T-helper 17 cell (primary cell): ENCODE results near the gene GBE1. TPM values are rescaled to one million over a fixed set of nuclear protein-coding genes. Genes with fewer than 3 reads are reported as not detected.

Source experiments
- ATAC-seq: fragments of 150-1000 bp; cut with Tn5 transposase; 2 replicates; pipeline ENCODE4 v1.10.0; 2021; ENCODE audit warnings: mild to moderate bottlenecking, moderate library complexity
- DNase-seq, 3 donors: peaks; one replicate each; pipeline versions ENCODE4 v3.0.0 to v3.0.0-alpha.2; 2020 to 2021
- H3K9me3 ChIP-seq: one replicate; pipeline ENCODE4 v1.7.0; 2013; ENCODE audit warnings: low read length, mild to moderate bottlenecking; ENCODE audit not compliant: control insufficient read depth, poor library complexity, severe bottlenecking
- H3K27ac Mint-ChIP-seq: one replicate; pipeline ENCODE4 v1.8.0; 2022; ENCODE audit warnings: mild to moderate bottlenecking, moderate library complexity, mixed read lengths
- H3K27me3 Mint-ChIP-seq: one replicate; pipeline ENCODE4 v1.8.0; 2022; ENCODE audit warnings: mixed read lengths
- H3K36me3 Mint-ChIP-seq: one replicate; pipeline ENCODE4 v1.8.0; 2022; ENCODE audit warnings: low read depth, mixed read lengths
- H3K4me1 Mint-ChIP-seq: one replicate; pipeline ENCODE4 v1.8.0; 2022; ENCODE audit warnings: mild to moderate bottlenecking, mixed read lengths
- H3K4me3 Mint-ChIP-seq: one replicate; pipeline ENCODE4 v1.8.0; 2022; ENCODE audit warnings: mild to moderate bottlenecking, moderate library complexity, mixed read lengths
- total RNA-seq, 4 donors: library from RNA in 2 of 4; stranded (reverse) in 2 of 4; gene quantifications; one replicate each; pipeline ENCODE4 v1.2.3 and lab custom pipeline; 2022 to 2026

The GBE1 gene
- total RNA-seq, 2 donors from 2014 or later: 8.0 to 8.6 TPM

GRCh38 chr3:81713031-81713430, 48.4 kb downstream of the GBE1 start:
- no peak overlapping the region for H3K4me3 Mint-ChIP-seq
- DNase-seq (no peak), ATAC-seq (no peak)
- H3K36me3 Mint-ChIP-seq: no peaks in the 10 kb centered on the region
- no peak overlapping the region for H3K27ac Mint-ChIP-seq
- no peaks in the 10 kb centered on the region for H3K4me1 Mint-ChIP-seq
- H3K27me3 Mint-ChIP-seq: no peaks in the 10 kb centered on the region
- no peaks in the 10 kb centered on the region for H3K9me3 ChIP-seq

GRCh38 chr3:81709606-81710005, 51.8 kb downstream of the GBE1 start:
- Mint-ChIP-seq H3K27me3 (no peaks in the 10 kb centered on the region), H3K4me1 (peaks cover 4% of the 10 kb centered on the region), H3K27ac (no peak overlapping the region), H3K36me3 (no peaks in the 10 kb centered on the region), H3K4me3 (no peak overlapping the region)
- H3K9me3 ChIP-seq: no peaks in the 10 kb centered on the region
- ATAC-seq (no peak), DNase-seq (no peak)

- H3K9me3 ChIP-seq: no peaks in the 10 kb centered on the region
- Mint-ChIP-seq H3K27me3 (no peaks in the 10 kb centered on the region), H3K4me3 (no peak overlapping the region), H3K4me1 (peaks cover 4% of the 10 kb centered on the region), H3K36me3 (no peaks in the 10 kb centered on the region), H3K27ac (no peak overlapping the region)
- DNase-seq (no peak), ATAC-seq (no peak)
Measured at GRCh38 chr3:81707996-81708395, 53.4 kb downstream of the GBE1 start.

- Mint-ChIP-seq H3K4me3 (no peak overlapping the region), H3K4me1 (peaks cover 4% of the 10 kb centered on the region), H3K36me3 (peaks cover 3% of the 10 kb centered on the region), H3K27me3 (no peaks in the 10 kb centered on the region), H3K27ac (no peak overlapping the region)
- DNase-seq (no peak), ATAC-seq (no peak)
- H3K9me3 ChIP-seq: no peaks in the 10 kb centered on the region
Measured at GRCh38 chr3:81702126-81702525, 59.3 kb downstream of the GBE1 start.

GRCh38 chr3:81699536-81700320, 61.7 kb downstream of the GBE1 start:
- Mint-ChIP-seq H3K27ac (no peak overlapping the region), H3K36me3 (peaks cover 3% of the 10 kb centered on the region), H3K4me3 (no peak overlapping the region), H3K27me3 (no peaks in the 10 kb centered on the region), H3K4me1 (no peaks in the 10 kb centered on the region)
- no peak for DNase-seq
- H3K9me3 ChIP-seq: no peaks in the 10 kb centered on the region
- no peak for ATAC-seq

GRCh38 chr3:81696090-81696489, 65.4 kb downstream of the GBE1 start:
- no peak overlapping the region for H3K27ac Mint-ChIP-seq
- H3K4me3 Mint-ChIP-seq: no peak overlapping the region
- peaks cover 3% of the 10 kb centered on the region for H3K36me3 Mint-ChIP-seq
- DNase-seq (no peak), ATAC-seq (no peak)
- no peaks in the 10 kb centered on the region for H3K27me3 Mint-ChIP-seq
- H3K4me1 Mint-ChIP-seq: peaks cover 3% of the 10 kb centered on the region
- H3K9me3 ChIP-seq: no peaks in the 10 kb centered on the region

GRCh38 chr3:81695302-81695701, 66.1 kb downstream of the GBE1 start:
- Mint-ChIP-seq H3K4me1 (peaks cover 3% of the 10 kb centered on the region), H3K4me3 (no peak overlapping the region), H3K36me3 (peaks cover 3% of the 10 kb centered on the region), H3K27ac (no peak overlapping the region), H3K27me3 (no peaks in the 10 kb centered on the region)
- ATAC-seq (no peak), DNase-seq (no peak)
- H3K9me3 ChIP-seq: no peaks in the 10 kb centered on the region

GRCh38 chr3:81694662-81695061, 66.8 kb downstream of the GBE1 start:
- H3K4me3 Mint-ChIP-seq: no peak overlapping the region
- no peaks in the 10 kb centered on the region for H3K27me3 Mint-ChIP-seq
- no peak overlapping the region for H3K27ac Mint-ChIP-seq
- ATAC-seq (no peak), DNase-seq (no peak)
- peaks cover 3% of the 10 kb centered on the region for H3K4me1 Mint-ChIP-seq
- no peaks in the 10 kb centered on the region for H3K9me3 ChIP-seq
- H3K36me3 Mint-ChIP-seq: peaks cover 3% of the 10 kb centered on the region

GRCh38 chr3:81692766-81693165, 68.7 kb downstream of the GBE1 start:
- Mint-ChIP-seq H3K27ac (no peak overlapping the region), H3K36me3 (no peaks in the 10 kb centered on the region), H3K4me1 (peaks cover 3% of the 10 kb centered on the region), H3K27me3 (no peaks in the 10 kb centered on the region), H3K4me3 (no peak overlapping the region)
- H3K9me3 ChIP-seq: no peaks in the 10 kb centered on the region
- no peak for DNase-seq
- ATAC-seq: no peak

GRCh38 chr3:81689617-81690016, 71.8 kb downstream of the GBE1 start:
- DNase-seq (no peak), ATAC-seq (no peak)
- Mint-ChIP-seq H3K4me3 (no peak overlapping the region), H3K27me3 (no peaks in the 10 kb centered on the region), H3K4me1 (peaks cover 5% of the 10 kb centered on the region), H3K36me3 (no peaks in the 10 kb centered on the region), H3K27ac (no peak overlapping the region)
- H3K9me3 ChIP-seq: no peaks in the 10 kb centered on the region

GRCh38 chr3:81684751-81685395, 76.6 kb downstream of the GBE1 start:
- Mint-ChIP-seq H3K27ac (no peak overlapping the region), H3K27me3 (no peaks in the 10 kb centered on the region), H3K4me3 (no peak overlapping the region), H3K4me1 (peaks cover 2% of the 10 kb centered on the region), H3K36me3 (no peaks in the 10 kb centered on the region)
- ATAC-seq: no peak
- DNase-seq: no peak
- no peaks in the 10 kb centered on the region for H3K9me3 ChIP-seq

- DNase-seq (no peak), ATAC-seq (no peak)
- Mint-ChIP-seq H3K4me1 (peaks cover 2% of the 10 kb centered on the region), H3K4me3 (no peak overlapping the region), H3K36me3 (no peaks in the 10 kb centered on the region), H3K27ac (no peak overlapping the region), H3K27me3 (no peaks in the 10 kb centered on the region)
- no peaks in the 10 kb centered on the region for H3K9me3 ChIP-seq
Measured at GRCh38 chr3:81676706-81677456, 84.6 kb downstream of the GBE1 start.

- Mint-ChIP-seq H3K27me3 (no peaks in the 10 kb centered on the region), H3K36me3 (peaks cover 2% of the 10 kb centered on the region), H3K4me3 (no peak overlapping the region), H3K27ac (no peak overlapping the region), H3K4me1 (peaks cover 2% of the 10 kb centered on the region)
- no peak for ATAC-seq
- H3K9me3 ChIP-seq: no peaks in the 10 kb centered on the region
- no peak for DNase-seq
Measured at GRCh38 chr3:81674690-81675089, 86.8 kb downstream of the GBE1 start.
